Measurements from ENCODE around the gene FBXO8. TPM values are rescaled to one million over a fixed set of nuclear protein-coding genes. Genes with fewer than 3 reads are reported as not detected.
A peak's percentile ranks its signal among the peaks of the same experiment; 100 is the strongest.

Gene FBXO8
- total RNA-seq, 1 experiment from 2014 or later: 16.7 TPM

DNA sequence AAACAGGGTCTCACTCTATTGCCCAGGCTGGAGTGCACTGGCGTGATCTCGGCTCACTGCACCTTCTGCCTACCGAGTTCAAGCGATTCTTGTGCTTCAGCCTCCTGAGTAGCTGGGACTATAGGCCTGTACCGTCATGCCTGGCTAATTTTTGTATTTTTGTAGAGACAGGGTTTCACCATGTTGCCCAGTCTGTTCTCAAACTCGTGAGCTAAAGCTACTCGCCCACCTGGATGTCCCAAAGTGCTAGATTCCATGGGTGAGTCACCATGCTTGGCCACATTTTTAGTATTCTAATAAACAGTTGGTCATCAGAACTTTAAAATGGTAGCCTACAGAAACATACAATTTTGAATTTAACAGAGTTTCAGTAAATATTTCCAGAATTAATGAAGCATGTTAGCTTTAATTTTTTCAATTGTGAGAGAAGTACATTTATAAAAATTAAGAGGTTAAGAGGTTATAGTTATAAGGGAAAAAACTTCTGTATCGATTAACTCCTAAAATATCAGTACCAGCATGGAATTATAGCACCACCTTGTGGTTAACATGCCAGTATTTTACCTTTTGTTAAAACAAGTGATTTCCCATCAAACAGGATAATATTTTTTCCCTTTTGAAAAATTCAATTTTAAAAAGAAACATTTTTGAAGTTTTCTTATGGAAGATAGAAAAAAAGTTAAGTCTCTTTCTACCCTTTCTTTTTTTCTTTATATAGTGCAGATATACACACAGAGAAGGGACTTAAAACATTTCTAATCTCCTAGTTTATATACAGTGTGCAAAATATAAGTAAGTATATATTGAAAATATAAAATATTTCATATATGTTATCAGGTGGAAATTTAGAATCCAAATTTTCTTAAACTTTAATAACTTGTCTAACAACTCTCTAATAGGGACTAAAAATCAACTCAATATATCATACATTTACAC is 35.6 kb upstream of the FBXO8 start:
- DNase-seq: no peak
- H3K27me3 ChIP-seq (ENCODE audit: insufficient read depth, low read depth): no peaks in the 10 kb centered on the region
- TF ChIP-seq CTCF (conservative IDR thresholded peaks at IDR 0.05) (peak; percentile 77), EZH2 (IDR thresholded peaks at IDR 0.05; ENCODE audit: low read depth) (no peak)
- no peak overlapping the region for H3K4me2 ChIP-seq
- no peaks in the 10 kb centered on the region for H4K20me1 ChIP-seq (ENCODE audit: insufficient read depth)
- BruUV-seq (replicated peaks): no TSS peak
- no peaks in the 10 kb centered on the region for H3K9me3 ChIP-seq (ENCODE audit: insufficient read depth, low read depth)
- H3K27ac ChIP-seq: no peak overlapping the region
- CTCF ChIA-PET: interaction anchor here (0.6 kb wide), 1 partner anchor 1282 kb away, joined by 4 read pairs; no protein-coding TSS in a partner anchor
- H3K9me2 ChIP-seq (ENCODE audit: insufficient read depth): no peaks in the 10 kb centered on the region
- no peaks in the 10 kb centered on the region for H3K79me2 ChIP-seq (ENCODE audit: low read depth)
- no peak overlapping the region for H3K4me3 ChIP-seq
- POLR2A ChIA-PET (ENCODE audit: unreplicated experiment): no interaction called here
- intact Hi-C loops (cut with micrococcal nuclease; ENCODE audit: unreplicated experiment): loop anchor here (2.0 to 5.0 kb wide), 2 partner anchors 97 to 898 kb away; no protein-coding TSS in a partner anchor
- H3K36me3 ChIP-seq (ENCODE audit: low read depth): no peaks in the 10 kb centered on the region
- H3F3A ChIP-seq (ENCODE audit: insufficient read depth, low read depth): no peaks in the 10 kb centered on the region
- H3K4me1 ChIP-seq (replicated peaks; ENCODE audit: insufficient read depth): no peaks in the 10 kb centered on the region
- H2AFZ ChIP-seq: no peak overlapping the region

- no peak overlapping the region for H3K4me3 ChIP-seq
- ChIA-PET POLR2A (ENCODE audit: unreplicated experiment) (no interaction called here), CTCF (no interaction called here)
- BruUV-seq (replicated peaks): no TSS peak
- H3K27ac ChIP-seq: no peak overlapping the region
- H3K9me3 ChIP-seq (ENCODE audit: insufficient read depth, low read depth): no peaks in the 10 kb centered on the region
- no peak overlapping the region for H3K4me2 ChIP-seq
- H3K27me3 ChIP-seq (ENCODE audit: insufficient read depth, low read depth): no peaks in the 10 kb centered on the region
- DNase-seq: no peak
- no peaks in the 10 kb centered on the region for H4K20me1 ChIP-seq (ENCODE audit: insufficient read depth)
- TF ChIP-seq CTCF (conservative IDR thresholded peaks at IDR 0.05) (no peak), EZH2 (IDR thresholded peaks at IDR 0.05; ENCODE audit: low read depth) (no peak)
- no peaks in the 10 kb centered on the region for H3K36me3 ChIP-seq (ENCODE audit: low read depth)
- H3K79me2 ChIP-seq (ENCODE audit: low read depth): no peaks in the 10 kb centered on the region
- intact Hi-C loops (cut with micrococcal nuclease; ENCODE audit: unreplicated experiment): loop anchor here (5.0 kb wide), 1 partner anchor 95 kb away; no protein-coding TSS in a partner anchor
- no peaks in the 10 kb centered on the region for H3K9me2 ChIP-seq (ENCODE audit: insufficient read depth)
- no peak overlapping the region for H2AFZ ChIP-seq
- no peaks in the 10 kb centered on the region for H3F3A ChIP-seq (ENCODE audit: insufficient read depth, low read depth)
- no peaks in the 10 kb centered on the region for H3K4me1 ChIP-seq (replicated peaks; ENCODE audit: insufficient read depth)
Observed at GRCh38 chr4:174317531-174317930, 34.1 kb upstream of the FBXO8 start.

- no TSS peak for BruUV-seq (replicated peaks)
- no peak for DNase-seq
- Histone ChIP-seq H3K9me3 (ENCODE audit: insufficient read depth, low read depth) (no peaks in the 10 kb centered on the region), H3K27ac (no peak overlapping the region), H4K20me1 (ENCODE audit: insufficient read depth) (no peaks in the 10 kb centered on the region), H2AFZ (no peak overlapping the region), H3K4me3 (no peak overlapping the region), H3K4me1 (replicated peaks; ENCODE audit: insufficient read depth) (no peaks in the 10 kb centered on the region), H3K27me3 (ENCODE audit: insufficient read depth, low read depth) (no peaks in the 10 kb centered on the region), H3K79me2 (ENCODE audit: low read depth) (no peaks in the 10 kb centered on the region), H3K4me2 (no peak overlapping the region), H3F3A (ENCODE audit: insufficient read depth, low read depth) (no peaks in the 10 kb centered on the region), H3K36me3 (ENCODE audit: low read depth) (no peaks in the 10 kb centered on the region), H3K9me2 (ENCODE audit: insufficient read depth) (no peaks in the 10 kb centered on the region)
- ChIA-PET POLR2A (ENCODE audit: unreplicated experiment) (no interaction called here), CTCF (no interaction called here)
- intact Hi-C loops (cut with micrococcal nuclease; ENCODE audit: unreplicated experiment): loop anchor here (5.0 kb wide), 1 partner anchor 95 kb away; no protein-coding TSS in a partner anchor
- TF ChIP-seq CTCF (conservative IDR thresholded peaks at IDR 0.05) (no peak), EZH2 (IDR thresholded peaks at IDR 0.05; ENCODE audit: low read depth) (no peak)
Observed at GRCh38 chr4:174316954-174317353, 33.5 kb upstream of the FBXO8 start.
